BLaER1 treated with 17β-estradiol and CSF1 and Interleukin-3, amounts not matched to agents 10 nM and 100 nM (cell line): ENCODE data around the gene KRT74.

Experiments used
- H3K27ac ChIP-seq, 11 experiments: shearing (Covaris generic); formaldehyde crosslinking; 2 replicates each; pipeline ENCODE4 v1.8.1; 2022
- H3K27me3 ChIP-seq, 11 experiments: shearing (Covaris generic); formaldehyde crosslinking; 2 replicates each; pipeline ENCODE4 v1.8.1; 2022
- H3K36me3 ChIP-seq, 11 experiments: shearing (Covaris generic); formaldehyde crosslinking; 2 replicates each; pipeline ENCODE4 v1.8.1; 2022
- H3K4me1 ChIP-seq, 10 experiments: shearing (Covaris generic); formaldehyde crosslinking; 2 replicates each; pipeline ENCODE4 v1.8.1; 2022
- H3K4me2 ChIP-seq, 11 experiments: shearing (Covaris generic); formaldehyde crosslinking; 2 replicates each; pipeline ENCODE4 v1.8.1; 2022
- H3K4me3 ChIP-seq, 10 experiments: shearing (Covaris generic); formaldehyde crosslinking; 2 replicates each; pipeline ENCODE4 v1.8.1; 2022
- H3K9ac ChIP-seq, 11 experiments: shearing (Covaris generic); formaldehyde crosslinking; 2 replicates each; pipeline ENCODE4 v1.8.1; 2022
- H3K9me3 ChIP-seq, 11 experiments: shearing (Covaris generic); formaldehyde crosslinking; replicated peaks in 1 of 11; 2 replicates each; pipeline ENCODE4 v1.8.1; 2022
- H4K20me1 ChIP-seq, 11 experiments: shearing (Covaris generic); formaldehyde crosslinking; 2 replicates each; pipeline ENCODE4 v1.8.1; 2022
- Cebpa-rat ChIP-seq, 11 experiments: shearing (Covaris generic); IDR thresholded peaks; 2 replicates each; pipeline ENCODE4 v1.8.1; 2022

The KRT74 gene

DNA sequence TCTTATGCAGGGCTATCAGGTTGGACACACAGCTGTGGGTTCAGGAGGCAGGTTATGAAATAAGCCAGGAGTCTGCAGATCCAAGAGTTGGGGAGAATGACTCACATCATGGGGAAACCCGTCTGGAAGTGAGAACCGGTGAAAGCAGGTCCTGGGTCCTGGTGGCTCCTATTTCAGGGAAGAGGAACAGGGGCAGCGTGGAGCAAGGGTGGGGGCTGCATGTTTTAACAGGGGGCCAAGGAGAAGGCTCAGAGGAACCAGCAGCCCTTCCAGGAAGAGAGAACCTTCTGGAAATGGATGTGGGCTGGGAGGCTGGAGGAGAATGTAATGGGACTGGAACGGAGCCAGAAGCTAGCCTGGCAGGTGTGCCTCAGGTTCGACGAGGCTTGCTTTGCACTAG, 7.8 kb upstream of the KRT74 start:
- Histone ChIP-seq H3K9ac (no peak overlapping the region), H3K36me3 (no peaks in the 10 kb centered on the region), H3K4me2 (no peak overlapping the region; a peak in 1 of 22 replicates), H4K20me1 (0 out of 22 replicates have a peak, but pooled peaks cover 0 to 8% (median 0%) of the 10 kb centered on the region in 11 experiments), H3K4me3 (no peak overlapping the region), H3K27me3 (no peaks in the 10 kb centered on the region), H3K27ac (no peak overlapping the region), H3K4me1 (peaks cover 8 to 29% (median 10%) of the 10 kb centered on the region in 10 experiments; a peak in 15 of 20 replicates), H3K9me3 (no peaks in the 10 kb centered on the region)
- no peak for TF ChIP-seq Cebpa-rat (IDR thresholded peaks at IDR 0.05)

- H3K4me3 ChIP-seq = no peak overlapping the region
- H3K4me1 ChIP-seq = peaks cover 8 to 29% (median 10%) of the 10 kb centered on the region in 10 experiments; a peak in 15 of 20 replicates
- no peaks in the 10 kb centered on the region for H3K27me3 ChIP-seq
- H4K20me1 ChIP-seq = 0 out of 22 replicates have a peak, but pooled peaks cover 0 to 8% (median 0%) of the 10 kb centered on the region in 11 experiments
- H3K36me3 ChIP-seq = no peaks in the 10 kb centered on the region
- H3K27ac ChIP-seq = no peak overlapping the region
- no peak overlapping the region for H3K9ac ChIP-seq
- H3K4me2 ChIP-seq = peak overlapping the region in 1 of 11 experiments; percentile 5; a peak in 1 of 22 replicates
- no peaks in the 10 kb centered on the region for H3K9me3 ChIP-seq
- TF ChIP-seq Cebpa-rat (IDR thresholded peaks at IDR 0.05) = no peak
Measured at GRCh38 chr12:52581066-52581465, 7.4 kb upstream of the KRT74 start.

DNA sequence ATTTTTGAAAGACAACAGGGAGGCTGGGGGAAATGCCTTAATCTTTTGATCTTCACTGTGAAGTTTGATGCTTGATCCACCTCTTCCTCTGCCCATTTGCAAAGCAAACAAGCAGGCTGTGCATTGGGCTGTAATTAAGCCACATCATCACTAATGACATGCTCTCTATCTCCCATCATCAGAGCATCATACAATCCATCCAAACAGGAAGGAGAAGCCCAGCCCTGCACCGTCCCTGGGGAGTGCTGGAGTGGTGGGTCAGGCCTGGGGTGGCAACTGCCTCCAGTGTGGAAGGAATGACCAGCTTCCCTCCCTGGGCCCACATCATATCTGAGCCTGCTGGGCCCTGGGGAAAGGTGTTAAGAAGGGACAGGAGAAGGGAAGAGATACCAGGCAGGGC, 6.9 kb upstream of the KRT74 start:
- TF ChIP-seq Cebpa-rat (IDR thresholded peaks at IDR 0.05) = no peak
- H3K4me1 ChIP-seq = peaks cover 8 to 28% (median 12%) of the 10 kb centered on the region in 10 experiments; a peak in 19 of 20 replicates
- peak overlapping the region in 3 of 11 experiments; percentile 5 to 30 (median 12); a peak in 5 of 22 replicates for H3K4me2 ChIP-seq
- no peak overlapping the region for H3K4me3 ChIP-seq
- H3K36me3 ChIP-seq = no peaks in the 10 kb centered on the region
- no peaks in the 10 kb centered on the region for H3K27me3 ChIP-seq
- H3K27ac ChIP-seq = no peak overlapping the region
- no peaks in the 10 kb centered on the region for H3K9me3 ChIP-seq
- H3K9ac ChIP-seq = no peak overlapping the region
- 0 out of 22 replicates have a peak, but pooled peaks cover 0 to 8% (median 0%) of the 10 kb centered on the region in 11 experiments for H4K20me1 ChIP-seq

- peak overlapping the region in 2 of 11 experiments; percentile 12 to 30; a peak in 5 of 22 replicates for H3K4me2 ChIP-seq
- no peak overlapping the region for H3K4me3 ChIP-seq
- H3K36me3 ChIP-seq = no peaks in the 10 kb centered on the region
- no peaks in the 10 kb centered on the region for H3K27me3 ChIP-seq
- no peak overlapping the region for H3K27ac ChIP-seq
- H3K9ac ChIP-seq = no peak overlapping the region
- H3K4me1 ChIP-seq = peaks cover under 1 to 28% (median 19%) of the 10 kb centered on the region in 10 experiments; a peak in 18 of 20 replicates
- TF ChIP-seq Cebpa-rat (IDR thresholded peaks at IDR 0.05) = no peak
- no peaks in the 10 kb centered on the region for H3K9me3 ChIP-seq
- 0 out of 22 replicates have a peak, but pooled peaks cover 0 to 8% (median 0%) of the 10 kb centered on the region in 11 experiments for H4K20me1 ChIP-seq
Measured at GRCh38 chr12:52579468-52580465, 6.1 kb upstream of the KRT74 start.

- no peak overlapping the region for H3K9ac ChIP-seq
- H3K27ac ChIP-seq = no peak overlapping the region
- no peaks in the 10 kb centered on the region for H3K27me3 ChIP-seq
- no peaks in the 10 kb centered on the region for H3K9me3 ChIP-seq
- no peak overlapping the region for H3K4me3 ChIP-seq
- H4K20me1 ChIP-seq = 0 out of 22 replicates have a peak, but pooled peaks cover 0 to 8% (median 0%) of the 10 kb centered on the region in 11 experiments
- no peaks in the 10 kb centered on the region for H3K36me3 ChIP-seq
- no peak for TF ChIP-seq Cebpa-rat (IDR thresholded peaks at IDR 0.05)
- peaks cover 0 to 28% (median 20%) of the 10 kb centered on the region in 10 experiments; a peak in 18 of 20 replicates for H3K4me1 ChIP-seq
- H3K4me2 ChIP-seq = no peak overlapping the region
Measured at GRCh38 chr12:52578469-52578868, 4.8 kb upstream of the KRT74 start.

DNA sequence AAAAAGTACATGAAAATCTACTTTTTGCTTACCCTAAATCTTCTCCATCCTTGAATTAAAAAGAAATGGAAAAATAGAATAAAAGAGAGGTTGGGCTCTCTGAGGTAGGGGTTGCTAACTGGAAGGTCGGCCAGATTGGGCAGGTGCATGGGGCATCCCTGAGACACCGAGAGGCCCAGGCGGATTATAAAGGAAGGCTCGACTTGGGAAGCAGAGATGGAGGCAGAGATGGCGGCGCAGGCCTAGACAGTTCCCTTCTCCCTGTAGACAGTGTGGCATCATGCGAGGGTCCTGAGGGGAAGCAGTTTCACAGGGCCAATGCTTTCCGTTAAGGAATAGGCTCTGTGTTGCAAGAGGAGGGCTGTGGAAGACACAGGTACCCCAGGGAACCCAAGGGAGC, 3.7 kb upstream of the KRT74 start:
- Histone ChIP-seq H3K4me1 (peaks cover 0 to 25% (median 19%) of the 10 kb centered on the region in 10 experiments; a peak in 18 of 20 replicates), H3K27ac (no peak overlapping the region), H3K4me3 (no peak overlapping the region), H3K36me3 (no peaks in the 10 kb centered on the region), H3K4me2 (no peak overlapping the region), H3K9ac (no peak overlapping the region), H3K27me3 (no peaks in the 10 kb centered on the region), H4K20me1 (0 out of 22 replicates have a peak, but pooled peaks cover 0 to 8% (median 0%) of the 10 kb centered on the region in 11 experiments), H3K9me3 (no peaks in the 10 kb centered on the region)
- no peak for TF ChIP-seq Cebpa-rat (IDR thresholded peaks at IDR 0.05)

DNA sequence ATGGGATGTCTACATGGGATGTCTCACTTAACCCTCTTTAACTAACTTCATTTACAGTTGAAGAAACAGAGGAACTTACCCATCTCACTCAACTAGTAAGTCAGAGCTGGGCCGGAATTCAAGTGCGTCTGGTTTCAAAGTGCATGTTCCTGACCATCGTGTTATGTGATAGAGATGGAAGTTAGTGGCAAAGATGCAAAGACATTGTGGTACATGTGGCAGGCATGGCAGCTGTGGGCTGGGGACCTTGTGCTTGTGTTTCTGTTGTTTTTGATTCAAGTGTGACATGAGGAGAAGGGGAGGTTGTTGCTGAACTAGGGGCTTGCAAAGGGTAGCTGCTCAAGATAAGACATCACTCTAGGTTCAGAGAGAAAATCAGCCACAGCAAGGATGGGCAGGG, 2.3 kb upstream of the KRT74 start:
- Histone ChIP-seq H3K9me3 (no peaks in the 10 kb centered on the region), H3K36me3 (no peaks in the 10 kb centered on the region), H3K27ac (no peak overlapping the region), H3K4me2 (peak overlapping the region in 4 of 11 experiments; percentile 54 to 81 (median 57); a peak in 5 of 22 replicates), H3K27me3 (no peaks in the 10 kb centered on the region), H4K20me1 (0 out of 22 replicates have a peak, but pooled peaks cover 0 to 1% (median 0%) of the 10 kb centered on the region in 11 experiments), H3K4me1 (peaks cover 0 to 25% (median 18%) of the 10 kb centered on the region in 10 experiments; a peak in 18 of 20 replicates), H3K4me3 (no peak overlapping the region), H3K9ac (no peak overlapping the region)
- no peak for TF ChIP-seq Cebpa-rat (IDR thresholded peaks at IDR 0.05)

DNA sequence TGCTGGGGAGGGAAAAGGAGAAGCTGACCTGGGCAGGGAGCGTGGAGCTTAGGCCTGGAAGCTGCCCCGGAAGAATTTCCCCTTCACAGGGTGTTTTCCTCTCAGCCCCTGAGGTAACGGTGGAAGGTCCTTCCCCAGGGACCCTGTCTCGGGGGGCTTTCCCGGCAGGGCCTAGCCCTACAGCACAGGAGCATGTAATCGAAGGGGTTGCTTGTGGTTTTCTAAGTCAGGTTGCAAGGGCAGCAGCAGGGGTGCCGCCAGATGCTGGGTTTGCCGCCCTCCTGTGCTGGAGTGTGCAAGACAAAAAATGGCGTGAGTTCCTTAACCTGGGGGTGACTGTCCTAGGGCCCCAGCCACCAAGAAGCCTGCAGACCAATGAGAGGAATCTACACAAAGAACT, 1.6 kb upstream of the KRT74 start:
- Histone ChIP-seq H4K20me1 (no peaks in the 10 kb centered on the region), H3K9me3 (no peaks in the 10 kb centered on the region), H3K27ac (no peak overlapping the region), H3K27me3 (no peaks in the 10 kb centered on the region), H3K4me3 (no peak overlapping the region), H3K4me1 (peaks cover 0 to 18% (median 12%) of the 10 kb centered on the region in 10 experiments; a peak in 18 of 20 replicates), H3K9ac (no peak overlapping the region), H3K36me3 (no peaks in the 10 kb centered on the region), H3K4me2 (peak overlapping the region; percentile 26 to 81 (median 58))
- TF ChIP-seq Cebpa-rat (IDR thresholded peaks at IDR 0.05) = no peak

DNA sequence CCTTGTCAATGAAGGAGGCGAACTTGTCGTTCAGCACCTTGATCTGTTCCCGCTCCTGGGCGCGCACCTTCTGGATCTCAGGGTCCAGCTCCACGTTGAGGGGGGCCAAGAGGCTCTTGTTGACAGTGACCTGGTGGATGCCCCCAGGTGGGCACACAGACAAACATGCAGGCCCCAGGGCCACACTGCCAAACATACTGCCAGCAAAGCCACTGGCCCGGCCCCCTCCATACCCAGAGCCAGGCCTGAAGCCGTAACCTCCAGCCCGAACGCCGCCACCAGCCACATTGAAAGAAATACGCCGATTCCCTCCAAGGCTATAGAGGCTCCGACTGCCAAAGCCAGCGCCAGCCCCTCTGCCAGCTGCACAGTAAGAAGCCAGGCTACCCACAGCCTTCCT, 337 bp downstream of the KRT74 start:
- Histone ChIP-seq H4K20me1 (no peaks in the 10 kb centered on the region), H3K36me3 (no peaks in the 10 kb centered on the region), H3K4me1 (peaks cover 5 to 15% (median 11%) of the 10 kb centered on the region in 10 experiments; a peak in 18 of 20 replicates), H3K4me3 (no peak overlapping the region), H3K9me3 (no peaks in the 10 kb centered on the region), H3K9ac (no peak overlapping the region), H3K4me2 (no peak overlapping the region), H3K27me3 (no peaks in the 10 kb centered on the region), H3K27ac (no peak overlapping the region)
- no peak for TF ChIP-seq Cebpa-rat (IDR thresholded peaks at IDR 0.05)
